ENCODE measurements around the gene TPSD1.

DNA sequence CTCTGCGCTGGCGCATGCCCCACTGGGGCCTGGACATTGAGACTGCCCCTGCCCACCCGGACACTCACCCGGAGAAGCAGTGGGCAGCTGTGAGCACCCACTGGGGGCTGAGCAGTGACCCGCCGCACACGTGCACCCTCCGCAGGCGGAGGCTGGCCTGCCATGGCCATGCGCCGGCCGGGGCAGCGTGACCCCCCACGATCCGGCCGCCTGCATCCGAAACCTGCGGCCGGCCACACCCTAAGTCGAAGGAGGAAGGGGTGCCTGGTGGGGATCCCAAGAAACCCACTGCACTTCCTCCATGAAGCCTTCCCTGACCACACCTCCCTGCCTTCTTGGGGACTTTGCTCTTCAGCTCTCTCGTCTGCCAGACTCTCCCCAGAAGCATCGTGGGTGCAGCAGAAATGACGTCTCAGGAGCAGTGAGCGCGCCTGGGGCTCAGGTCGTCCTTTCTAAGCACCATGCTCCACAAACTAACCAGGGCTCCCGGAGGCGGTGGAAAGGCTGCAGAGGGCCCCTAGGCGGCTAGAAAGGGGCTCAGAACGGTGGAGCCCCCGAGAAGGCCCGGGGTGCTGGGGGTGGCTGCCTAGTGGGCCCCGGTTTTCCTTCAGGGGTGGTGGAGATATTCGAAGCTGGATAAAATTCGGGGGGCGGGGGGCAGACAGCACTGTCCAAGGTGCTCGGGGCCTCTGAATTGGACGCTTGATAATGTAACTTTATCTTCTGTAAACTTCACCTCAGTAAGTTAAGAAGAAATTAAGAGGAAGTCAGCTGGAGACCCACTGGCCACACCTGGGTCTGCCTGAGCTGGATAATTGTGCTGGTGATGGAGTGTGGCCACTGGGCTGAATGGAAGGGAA, 32.3 kb upstream of the TPSD1 start:
- TF ChIP-seq, protein P1, sequence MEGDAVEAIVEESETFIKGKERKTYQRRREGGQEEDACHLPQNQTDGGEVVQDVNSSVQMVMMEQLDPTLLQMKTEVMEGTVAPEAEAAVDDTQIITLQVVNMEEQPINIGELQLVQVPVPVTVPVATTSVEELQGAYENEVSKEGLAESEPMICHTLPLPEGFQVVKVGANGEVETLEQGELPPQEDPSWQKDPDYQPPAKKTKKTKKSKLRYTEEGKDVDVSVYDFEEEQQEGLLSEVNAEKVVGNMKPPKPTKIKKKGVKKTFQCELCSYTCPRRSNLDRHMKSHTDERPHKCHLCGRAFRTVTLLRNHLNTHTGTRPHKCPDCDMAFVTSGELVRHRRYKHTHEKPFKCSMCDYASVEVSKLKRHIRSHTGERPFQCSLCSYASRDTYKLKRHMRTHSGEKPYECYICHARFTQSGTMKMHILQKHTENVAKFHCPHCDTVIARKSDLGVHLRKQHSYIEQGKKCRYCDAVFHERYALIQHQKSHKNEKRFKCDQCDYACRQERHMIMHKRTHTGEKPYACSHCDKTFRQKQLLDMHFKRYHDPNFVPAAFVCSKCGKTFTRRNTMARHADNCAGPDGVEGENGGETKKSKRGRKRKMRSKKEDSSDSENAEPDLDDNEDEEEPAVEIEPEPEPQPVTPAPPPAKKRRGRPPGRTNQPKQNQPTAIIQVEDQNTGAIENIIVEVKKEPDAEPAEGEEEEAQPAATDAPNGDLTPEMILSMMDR (IDR thresholded peaks at IDR 0.05; ENCODE audit: poor library complexity), result no peak
- no peak for TF ChIP-seq EZH2 (IDR thresholded peaks at IDR 0.05; ENCODE audit: borderline replicate concordance)
